NCI-H226 (cell line): ENCODE results near the gene SNU13.
"Not testable (repeated sequence)": the region's sequence is repeated elsewhere in the genome, so short reads cannot be mapped to it uniquely, and the experiment has no call there.

Experiments
- DNase-seq: peaks from one replicate; pipeline ENCODE4 v3.0.0-alpha.2; 2015

The SNU13 gene

GRCh38 chr22:41638124-41638523 lies 50.5 kb downstream of the SNU13 start:
- DNase-seq = no peak

- not testable (repeated sequence) for DNase-seq
Observed at GRCh38 chr22:41637623-41638022, 51.0 kb downstream of the SNU13 start.

- no peak for DNase-seq
Observed at GRCh38 chr22:41636467-41636866, 52.2 kb downstream of the SNU13 start.

GRCh38 chr22:41634610-41635009 lies 54.1 kb downstream of the SNU13 start:
- DNase-seq = not testable (repeated sequence)

GRCh38 chr22:41631615-41632014 lies 57.1 kb downstream of the SNU13 start:
- not testable (repeated sequence) for DNase-seq

- DNase-seq = not testable (repeated sequence)
Observed at GRCh38 chr22:41631115-41631514, 57.6 kb downstream of the SNU13 start.

- no peak for DNase-seq
Observed at GRCh38 chr22:41625577-41625976, 63.1 kb downstream of the SNU13 start.
